Measurements from ENCODE around the gene MACROD2. TPM values are rescaled to one million over a fixed set of nuclear protein-coding genes. Genes with fewer than 3 reads are reported as not detected.

The MACROD2 gene
- total and polyA plus RNA-seq, 2 experiments from 2014 or later = 2.8 to 4.3 TPM

DNA sequence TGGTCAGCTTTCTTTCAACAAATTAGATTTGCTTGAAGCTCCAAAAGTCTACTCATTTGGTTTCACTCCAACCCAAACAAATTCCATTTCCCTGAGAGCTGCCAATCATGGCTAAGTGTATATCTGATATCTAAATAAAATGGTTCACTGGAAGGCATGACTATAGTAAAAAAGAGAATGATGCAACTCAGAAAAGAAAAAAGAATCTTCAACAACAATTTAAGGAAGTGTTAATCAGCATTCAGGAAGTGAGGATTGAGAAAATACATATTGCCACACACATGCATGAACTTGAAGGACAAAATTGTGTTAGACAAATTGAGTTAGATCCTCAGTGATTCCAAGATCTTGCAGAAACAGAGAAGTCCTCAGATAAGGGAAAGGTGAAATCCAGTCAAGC is 1315.0 kb downstream of the MACROD2 start:
- no peaks in the 10 kb centered on the region for H3K36me3 Mint-ChIP-seq (ENCODE audit: low read depth)
- Histone ChIP-seq H3K36me3 (ENCODE audit: insufficient read depth) (no peaks in the 10 kb centered on the region), H3K79me2 (replicated peaks; ENCODE audit: insufficient read depth) (no peaks in the 10 kb centered on the region), H3K27ac (ENCODE audit: low read depth) (no peak overlapping the region), H3K27me3 (ENCODE audit: insufficient read depth) (no peaks in the 10 kb centered on the region), H3K4me1 (ENCODE audit: insufficient read depth) (no peaks in the 10 kb centered on the region), H3F3A (replicated peaks; ENCODE audit: low read depth) (no peaks in the 10 kb centered on the region), H3K4me2 (no peak overlapping the region), H3K9me2 (ENCODE audit: insufficient read depth) (no peaks in the 10 kb centered on the region; the same call in 1 of the 2 replicates), H4K20me1 (replicated peaks; ENCODE audit: insufficient read depth) (no peaks in the 10 kb centered on the region), H2AFZ (no peak overlapping the region), H3K4me3 (no peak overlapping the region)
- H3K9me3 Mint-ChIP-seq = no peaks in the 10 kb centered on the region; the same call in 1 of the 3 replicates
- H3K27me3 Mint-ChIP-seq (ENCODE audit: insufficient read depth, low read depth, poor library complexity) = no peaks in the 10 kb centered on the region
- TF ChIP-seq EZH2phosphoT487 (IDR thresholded peaks at IDR 0.05; ENCODE audit: unreplicated experiment) (no peak), ZNF331 (CRISPR knock-in tag; IDR thresholded peaks at IDR 0.05; ENCODE audit: low read depth) (no peak), JUNB (IDR thresholded peaks at IDR 0.05; ENCODE audit: unreplicated experiment) (no peak), EZH2 (IDR thresholded peaks at IDR 0.05; ENCODE audit: low read depth, unreplicated experiment) (no peak), ZNF114 (CRISPR knock-in tag; IDR thresholded peaks at IDR 0.05) (no peak), CREB1 (CRISPR knock-in tag; IDR thresholded peaks at IDR 0.05; ENCODE audit: low read depth) (no peak), NANOG (IDR thresholded peaks at IDR 0.05; ENCODE audit: borderline replicate concordance) (no peak), STAT1 (IDR thresholded peaks at IDR 0.05; ENCODE audit: unreplicated experiment) (no peak), POLR2AphosphoS5 (IDR thresholded peaks at IDR 0.05; ENCODE audit: low read depth) (no peak)
- TF ChIP-seq, protein P1, sequence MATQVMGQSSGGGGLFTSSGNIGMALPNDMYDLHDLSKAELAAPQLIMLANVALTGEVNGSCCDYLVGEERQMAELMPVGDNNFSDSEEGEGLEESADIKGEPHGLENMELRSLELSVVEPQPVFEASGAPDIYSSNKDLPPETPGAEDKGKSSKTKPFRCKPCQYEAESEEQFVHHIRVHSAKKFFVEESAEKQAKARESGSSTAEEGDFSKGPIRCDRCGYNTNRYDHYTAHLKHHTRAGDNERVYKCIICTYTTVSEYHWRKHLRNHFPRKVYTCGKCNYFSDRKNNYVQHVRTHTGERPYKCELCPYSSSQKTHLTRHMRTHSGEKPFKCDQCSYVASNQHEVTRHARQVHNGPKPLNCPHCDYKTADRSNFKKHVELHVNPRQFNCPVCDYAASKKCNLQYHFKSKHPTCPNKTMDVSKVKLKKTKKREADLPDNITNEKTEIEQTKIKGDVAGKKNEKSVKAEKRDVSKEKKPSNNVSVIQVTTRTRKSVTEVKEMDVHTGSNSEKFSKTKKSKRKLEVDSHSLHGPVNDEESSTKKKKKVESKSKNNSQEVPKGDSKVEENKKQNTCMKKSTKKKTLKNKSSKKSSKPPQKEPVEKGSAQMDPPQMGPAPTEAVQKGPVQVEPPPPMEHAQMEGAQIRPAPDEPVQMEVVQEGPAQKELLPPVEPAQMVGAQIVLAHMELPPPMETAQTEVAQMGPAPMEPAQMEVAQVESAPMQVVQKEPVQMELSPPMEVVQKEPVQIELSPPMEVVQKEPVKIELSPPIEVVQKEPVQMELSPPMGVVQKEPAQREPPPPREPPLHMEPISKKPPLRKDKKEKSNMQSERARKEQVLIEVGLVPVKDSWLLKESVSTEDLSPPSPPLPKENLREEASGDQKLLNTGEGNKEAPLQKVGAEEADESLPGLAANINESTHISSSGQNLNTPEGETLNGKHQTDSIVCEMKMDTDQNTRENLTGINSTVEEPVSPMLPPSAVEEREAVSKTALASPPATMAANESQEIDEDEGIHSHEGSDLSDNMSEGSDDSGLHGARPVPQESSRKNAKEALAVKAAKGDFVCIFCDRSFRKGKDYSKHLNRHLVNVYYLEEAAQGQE (IDR thresholded peaks at IDR 0.05; ENCODE audit: unreplicated experiment) = no peak
- TF ChIP-seq, protein P2, sequence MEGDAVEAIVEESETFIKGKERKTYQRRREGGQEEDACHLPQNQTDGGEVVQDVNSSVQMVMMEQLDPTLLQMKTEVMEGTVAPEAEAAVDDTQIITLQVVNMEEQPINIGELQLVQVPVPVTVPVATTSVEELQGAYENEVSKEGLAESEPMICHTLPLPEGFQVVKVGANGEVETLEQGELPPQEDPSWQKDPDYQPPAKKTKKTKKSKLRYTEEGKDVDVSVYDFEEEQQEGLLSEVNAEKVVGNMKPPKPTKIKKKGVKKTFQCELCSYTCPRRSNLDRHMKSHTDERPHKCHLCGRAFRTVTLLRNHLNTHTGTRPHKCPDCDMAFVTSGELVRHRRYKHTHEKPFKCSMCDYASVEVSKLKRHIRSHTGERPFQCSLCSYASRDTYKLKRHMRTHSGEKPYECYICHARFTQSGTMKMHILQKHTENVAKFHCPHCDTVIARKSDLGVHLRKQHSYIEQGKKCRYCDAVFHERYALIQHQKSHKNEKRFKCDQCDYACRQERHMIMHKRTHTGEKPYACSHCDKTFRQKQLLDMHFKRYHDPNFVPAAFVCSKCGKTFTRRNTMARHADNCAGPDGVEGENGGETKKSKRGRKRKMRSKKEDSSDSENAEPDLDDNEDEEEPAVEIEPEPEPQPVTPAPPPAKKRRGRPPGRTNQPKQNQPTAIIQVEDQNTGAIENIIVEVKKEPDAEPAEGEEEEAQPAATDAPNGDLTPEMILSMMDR (conservative IDR thresholded peaks at IDR 0.05; ENCODE audit: low read depth in 2 of 2) = no peak
- TF ChIP-seq, protein P3, sequence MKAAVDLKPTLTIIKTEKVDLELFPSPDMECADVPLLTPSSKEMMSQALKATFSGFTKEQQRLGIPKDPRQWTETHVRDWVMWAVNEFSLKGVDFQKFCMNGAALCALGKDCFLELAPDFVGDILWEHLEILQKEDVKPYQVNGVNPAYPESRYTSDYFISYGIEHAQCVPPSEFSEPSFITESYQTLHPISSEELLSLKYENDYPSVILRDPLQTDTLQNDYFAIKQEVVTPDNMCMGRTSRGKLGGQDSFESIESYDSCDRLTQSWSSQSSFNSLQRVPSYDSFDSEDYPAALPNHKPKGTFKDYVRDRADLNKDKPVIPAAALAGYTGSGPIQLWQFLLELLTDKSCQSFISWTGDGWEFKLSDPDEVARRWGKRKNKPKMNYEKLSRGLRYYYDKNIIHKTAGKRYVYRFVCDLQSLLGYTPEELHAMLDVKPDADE (IDR thresholded peaks at IDR 0.05) = no peak
- TF ChIP-seq, protein P4, sequence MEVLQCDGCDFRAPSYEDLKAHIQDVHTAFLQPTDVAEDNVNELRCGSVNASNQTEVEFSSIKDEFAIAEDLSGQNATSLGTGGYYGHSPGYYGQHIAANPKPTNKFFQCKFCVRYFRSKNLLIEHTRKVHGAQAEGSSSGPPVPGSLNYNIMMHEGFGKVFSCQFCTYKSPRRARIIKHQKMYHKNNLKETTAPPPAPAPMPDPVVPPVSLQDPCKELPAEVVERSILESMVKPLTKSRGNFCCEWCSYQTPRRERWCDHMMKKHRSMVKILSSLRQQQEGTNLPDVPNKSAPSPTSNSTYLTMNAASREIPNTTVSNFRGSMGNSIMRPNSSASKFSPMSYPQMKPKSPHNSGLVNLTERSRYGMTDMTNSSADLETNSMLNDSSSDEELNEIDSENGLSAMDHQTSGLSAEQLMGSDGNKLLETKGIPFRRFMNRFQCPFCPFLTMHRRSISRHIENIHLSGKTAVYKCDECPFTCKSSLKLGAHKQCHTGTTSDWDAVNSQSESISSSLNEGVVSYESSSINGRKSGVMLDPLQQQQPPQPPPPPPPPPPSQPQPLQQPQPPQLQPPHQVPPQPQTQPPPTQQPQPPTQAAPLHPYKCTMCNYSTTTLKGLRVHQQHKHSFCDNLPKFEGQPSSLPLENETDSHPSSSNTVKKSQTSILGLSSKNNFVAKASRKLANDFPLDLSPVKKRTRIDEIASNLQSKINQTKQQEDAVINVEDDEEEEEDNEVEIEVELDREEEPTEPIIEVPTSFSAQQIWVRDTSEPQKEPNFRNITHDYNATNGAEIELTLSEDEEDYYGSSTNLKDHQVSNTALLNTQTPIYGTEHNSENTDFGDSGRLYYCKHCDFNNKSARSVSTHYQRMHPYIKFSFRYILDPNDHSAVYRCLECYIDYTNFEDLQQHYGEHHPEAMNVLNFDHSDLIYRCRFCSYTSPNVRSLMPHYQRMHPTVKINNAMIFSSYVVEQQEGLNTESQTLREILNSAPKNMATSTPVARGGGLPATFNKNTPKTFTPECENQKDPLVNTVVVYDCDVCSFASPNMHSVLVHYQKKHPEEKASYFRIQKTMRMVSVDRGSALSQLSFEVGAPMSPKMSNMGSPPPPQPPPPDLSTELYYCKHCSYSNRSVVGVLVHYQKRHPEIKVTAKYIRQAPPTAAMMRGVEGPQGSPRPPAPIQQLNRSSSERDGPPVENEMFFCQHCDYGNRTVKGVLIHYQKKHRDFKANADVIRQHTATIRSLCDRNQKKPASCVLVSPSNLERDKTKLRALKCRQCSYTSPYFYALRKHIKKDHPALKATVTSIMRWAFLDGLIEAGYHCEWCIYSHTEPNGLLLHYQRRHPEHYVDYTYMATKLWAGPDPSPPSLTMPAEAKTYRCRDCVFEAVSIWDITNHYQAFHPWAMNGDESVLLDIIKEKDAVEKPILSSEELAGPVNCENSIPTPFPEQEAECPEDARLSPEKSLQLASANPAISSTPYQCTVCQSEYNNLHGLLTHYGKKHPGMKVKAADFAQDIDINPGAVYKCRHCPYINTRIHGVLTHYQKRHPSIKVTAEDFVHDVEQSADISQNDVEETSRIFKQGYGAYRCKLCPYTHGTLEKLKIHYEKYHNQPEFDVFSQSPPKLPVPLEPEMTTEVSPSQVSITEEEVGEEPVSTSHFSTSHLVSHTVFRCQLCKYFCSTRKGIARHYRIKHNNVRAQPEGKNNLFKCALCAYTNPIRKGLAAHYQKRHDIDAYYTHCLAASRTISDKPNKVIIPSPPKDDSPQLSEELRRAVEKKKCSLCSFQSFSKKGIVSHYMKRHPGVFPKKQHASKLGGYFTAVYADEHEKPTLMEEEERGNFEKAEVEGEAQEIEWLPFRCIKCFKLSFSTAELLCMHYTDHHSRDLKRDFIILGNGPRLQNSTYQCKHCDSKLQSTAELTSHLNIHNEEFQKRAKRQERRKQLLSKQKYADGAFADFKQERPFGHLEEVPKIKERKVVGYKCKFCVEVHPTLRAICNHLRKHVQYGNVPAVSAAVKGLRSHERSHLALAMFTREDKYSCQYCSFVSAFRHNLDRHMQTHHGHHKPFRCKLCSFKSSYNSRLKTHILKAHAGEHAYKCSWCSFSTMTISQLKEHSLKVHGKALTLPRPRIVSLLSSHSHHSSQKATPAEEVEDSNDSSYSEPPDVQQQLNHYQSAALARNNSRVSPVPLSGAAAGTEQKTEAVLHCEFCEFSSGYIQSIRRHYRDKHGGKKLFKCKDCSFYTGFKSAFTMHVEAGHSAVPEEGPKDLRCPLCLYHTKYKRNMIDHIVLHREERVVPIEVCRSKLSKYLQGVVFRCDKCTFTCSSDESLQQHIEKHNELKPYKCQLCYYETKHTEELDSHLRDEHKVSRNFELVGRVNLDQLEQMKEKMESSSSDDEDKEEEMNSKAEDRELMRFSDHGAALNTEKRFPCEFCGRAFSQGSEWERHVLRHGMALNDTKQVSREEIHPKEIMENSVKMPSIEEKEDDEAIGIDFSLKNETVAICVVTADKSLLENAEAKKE (CRISPR knock-in tag; IDR thresholded peaks at IDR 0.05) = no peak
- H3K4me1 Mint-ChIP-seq = no peaks in the 10 kb centered on the region
- no peak overlapping the region for H3K27ac Mint-ChIP-seq
- no peak for ATAC-seq
- no peak overlapping the region for H3K4me3 Mint-ChIP-seq
- no peak for DNase-seq (ENCODE audit: low spot score)

All from GM23338 (cell line).